Right lobe of liver (tissue), 4 donors: ENCODE results near the gene USP5.

Experiments used
- CTCF ChIP-seq, 4 donors: fragments of 200-600 bp in 3 of 4; fragments of 450-650 bp in 1 of 4; IDR thresholded peaks; one replicate each; pipeline versions ENCODE4 v1.5.1 to v1.8.0; 2016 to 2022; ENCODE audit warnings: antibody characterized with exemption in 4 of 4, mild to moderate bottlenecking in 2 of 4
- POLR2A ChIP-seq: fragments of 450-650 bp; IDR thresholded peaks from one replicate; pipeline ENCODE4 v1.6.1; 2017; ENCODE audit warnings: antibody characterized with exemption, mild to moderate bottlenecking
- donor health status: DM: no; HTN: no; CAD: no.
- donor health status: DM: no; HTN: no; CAD: no.
- donor health status: DM: no; HTN: yes; CAD: no.

- TF ChIP-seq CTCF (IDR thresholded peaks at IDR 0.05), result no peak
- TF ChIP-seq POLR2A, result peak; percentile 90
These were observed 613 bp upstream of the USP5 start, which contains the start of gene CDCA3 for GRCh38 chr12:6851153-6851920.
